Endothelial cell (in vitro differentiated cells): ENCODE results near the gene MED17. TPM values are rescaled to one million over a fixed set of nuclear protein-coding genes. Genes with fewer than 3 reads are reported as not detected.
"Not testable (repeated sequence)": the region's sequence is repeated elsewhere in the genome, so short reads cannot be mapped to it uniquely, and the experiment has no call there.

Source experiments
- DNase-seq: peaks from one replicate; pipeline ENCODE4 v3.0.0; 2021; ENCODE audit warnings: low spot score
- H3K27ac Mint-ChIP-seq: one replicate; pipeline ENCODE4 v1.8.0; 2021; ENCODE audit warnings: mixed read lengths, inconsistent platforms; ENCODE audit not compliant: unreplicated experiment
- H3K27me3 Mint-ChIP-seq: one replicate; pipeline ENCODE4 v1.8.0; 2021; ENCODE audit warnings: mild to moderate bottlenecking, moderate library complexity, mixed read lengths, inconsistent platforms; ENCODE audit not compliant: unreplicated experiment
- H3K36me3 Mint-ChIP-seq: one replicate; pipeline ENCODE4 v1.8.0; 2021; ENCODE audit warnings: mild to moderate bottlenecking, low read depth, mixed read lengths, inconsistent platforms; ENCODE audit not compliant: unreplicated experiment
- H3K4me1 Mint-ChIP-seq: one replicate; pipeline ENCODE4 v1.8.0; 2021; ENCODE audit warnings: mild to moderate bottlenecking, mixed read lengths, inconsistent platforms; ENCODE audit not compliant: unreplicated experiment
- H3K4me3 Mint-ChIP-seq: one replicate; pipeline ENCODE4 v1.8.0; 2021; ENCODE audit warnings: mild to moderate bottlenecking, mixed read lengths, inconsistent platforms; ENCODE audit not compliant: unreplicated experiment
- H3K9me3 Mint-ChIP-seq: one replicate; pipeline ENCODE4 v1.8.0; 2021; ENCODE audit warnings: mixed read lengths, inconsistent platforms; ENCODE audit not compliant: unreplicated experiment
- CTCF ChIP-seq: fragments of 200-600 bp; sonication (generic); IDR thresholded peaks from one replicate; pipeline ENCODE4 v1.5.0; 2021; ENCODE audit warnings: antibody characterized with exemption; ENCODE audit not compliant: unreplicated experiment
- total RNA-seq: library from RNA; stranded (reverse); fragmentation: NEBNext Ultra II Directional; extraction: Animal tissue kit (Norgen Biotek cat#: 25700); gene quantifications from one replicate; pipeline ENCODE4 v1.2.1, GENCODE V29; 2021; ENCODE audit not compliant: unreplicated experiment

The MED17 gene
- total RNA-seq, 1 donor from 2014 or later = 38.7 TPM

GRCh38 chr11:93773601-93774200, 10.4 kb upstream of the MED17 start:
- no peak overlapping the region for H3K4me3 Mint-ChIP-seq
- no peak overlapping the region for H3K27ac Mint-ChIP-seq
- H3K36me3 Mint-ChIP-seq = peaks cover 8% of the 10 kb centered on the region
- peaks cover 6% of the 10 kb centered on the region for H3K9me3 Mint-ChIP-seq
- H3K27me3 Mint-ChIP-seq = peaks cover 6% of the 10 kb centered on the region
- peaks cover 11% of the 10 kb centered on the region for H3K4me1 Mint-ChIP-seq
- DNase-seq = no peak
- no peak for TF ChIP-seq CTCF

- not testable (repeated sequence) for H3K36me3 Mint-ChIP-seq, H3K4me3 Mint-ChIP-seq, H3K9me3 Mint-ChIP-seq, H3K27me3 Mint-ChIP-seq, DNase-seq, H3K27ac Mint-ChIP-seq
- peaks cover 11% of the 10 kb centered on the region for H3K4me1 Mint-ChIP-seq
Observed at GRCh38 chr11:93774560-93774959, 9.5 kb upstream of the MED17 start.

- peaks cover 5% of the 10 kb centered on the region for H3K4me1 Mint-ChIP-seq
- H3K36me3 Mint-ChIP-seq = peaks cover 8% of the 10 kb centered on the region
- peaks cover 6% of the 10 kb centered on the region for H3K27me3 Mint-ChIP-seq
- no peak overlapping the region for H3K4me3 Mint-ChIP-seq
- H3K9me3 Mint-ChIP-seq = peaks cover 6% of the 10 kb centered on the region
- TF ChIP-seq CTCF = peak; percentile 31
- peak; percentile 13 for DNase-seq
- H3K27ac Mint-ChIP-seq = no peak overlapping the region
Observed at GRCh38 chr11:93775289-93775688, 8.8 kb upstream of the MED17 start.

GRCh38 chr11:93783362-93783761, 720 bp upstream of the MED17 start:
- TF ChIP-seq CTCF = no peak
- peaks cover 14% of the 10 kb centered on the region for H3K36me3 Mint-ChIP-seq
- H3K4me3 Mint-ChIP-seq = peak overlapping the region; percentile 96
- no peaks in the 10 kb centered on the region for H3K27me3 Mint-ChIP-seq
- no peak for DNase-seq
- H3K9me3 Mint-ChIP-seq = no peaks in the 10 kb centered on the region
- peaks cover 25% of the 10 kb centered on the region for H3K4me1 Mint-ChIP-seq
- no peak overlapping the region for H3K27ac Mint-ChIP-seq

GRCh38 chr11:93783765-93784144, 327 bp upstream of the MED17 start:
- Mint-ChIP-seq H3K4me1 (peaks cover 25% of the 10 kb centered on the region), H3K4me3 (peak overlapping the region; percentile 96), H3K9me3 (no peaks in the 10 kb centered on the region), H3K36me3 (peaks cover 16% of the 10 kb centered on the region), H3K27ac (peak overlapping the region; percentile 88), H3K27me3 (no peaks in the 10 kb centered on the region)
- TF ChIP-seq CTCF = peak; percentile 33
- no peak for DNase-seq
